ENCODE measurements around the gene ABHD6.

GRCh38 chr3:58242340-58242739, 4.7 kb downstream of the ABHD6 start:
- TF ChIP-seq CTCF (IDR thresholded peaks at IDR 0.05; ENCODE audit: poor library complexity, severe bottlenecking) = no peak
- no peak for TF ChIP-seq RAD21 (conservative IDR thresholded peaks at IDR 0.05)
- TF ChIP-seq POLR2AphosphoS5 (IDR thresholded peaks at IDR 0.05) = no peak
- no peak for TF ChIP-seq TAF1 (IDR thresholded peaks at IDR 0.05; ENCODE audit: low read depth)
- no peak for TF ChIP-seq EP300 (conservative IDR thresholded peaks at IDR 0.05; ENCODE audit: poor library complexity, severe bottlenecking)
- TF ChIP-seq REST (IDR thresholded peaks at IDR 0.05; ENCODE audit: borderline replicate concordance) = no peak
- TF ChIP-seq MXI1 (conservative IDR thresholded peaks at IDR 0.05; ENCODE audit: poor library complexity, severe bottlenecking) = no peak
- TF ChIP-seq SMC3 (conservative IDR thresholded peaks at IDR 0.05; ENCODE audit: poor library complexity) = no peak

Data from neural cell (in vitro differentiated cells).